Left ventricle myocardium inferior (tissue), 1 donor: Measurements from ENCODE around the gene ABCD1. TPM values are rescaled to one million over a fixed set of nuclear protein-coding genes. Genes with fewer than 3 reads are reported as not detected.

Experiments used
- DNase-seq: peaks from one replicate; pipeline ENCODE4 v3.0.0-alpha.2; 2020
- H3K27ac ChIP-seq: fragments of 200-600 bp; replicated peaks from 2 replicates; pipeline ENCODE4 v1.8.0; 2021
- H3K27me3 ChIP-seq: fragments of 200-600 bp; 2 replicates; pipeline ENCODE4 v1.8.0; 2021; ENCODE audit warnings: low read depth
- H3K36me3 ChIP-seq: fragments of 200-600 bp; 2 replicates; pipeline ENCODE4 v1.8.0; 2021
- H3K4me1 ChIP-seq: fragments of 200-600 bp; 2 replicates; pipeline ENCODE4 v1.8.0; 2021
- H3K4me3 ChIP-seq: fragments of 200-600 bp; 2 replicates; pipeline ENCODE4 v1.8.0; 2021; ENCODE audit warnings: mild to moderate bottlenecking, moderate library complexity
- H3K9me3 ChIP-seq: fragments of 200-600 bp; replicated peaks from 2 replicates; pipeline ENCODE4 v1.8.0; 2021
- CTCF ChIP-seq: fragments of 200-600 bp; IDR thresholded peaks from 2 replicates; pipeline ENCODE4 v1.8.0; 2021; ENCODE audit warnings: antibody characterized with exemption, mild to moderate bottlenecking, borderline replicate concordance
- intact Hi-C: fragments of 100-400 bp; cut with micrococcal nuclease; formaldehyde crosslinking; loops from one replicate; pipeline ENCODE4 v1.11.0; 2022
- total RNA-seq: library from RNA; stranded (reverse); fragmentation: NEBNext Ultra II Directional; extraction: Animal tissue kit (Norgen Biotek cat#: 25700); gene quantifications from one replicate; pipeline ENCODE4 v1.2.1, GENCODE V29; 2021
- donor health status: DM: no; HTN: yes; CAD: no; lungs with severe emphysema.

The ABCD1 gene
- total RNA-seq, 1 donor from 2014 or later: 16.0 TPM

- no peak for TF ChIP-seq CTCF
- Histone ChIP-seq H3K4me1 (peaks cover 6% of the 10 kb centered on the region), H3K27ac (no peak overlapping the region), H3K9me3 (no peaks in the 10 kb centered on the region), H3K36me3 (no peaks in the 10 kb centered on the region), H3K27me3 (no peaks in the 10 kb centered on the region), H3K4me3 (no peak overlapping the region)
- intact Hi-C loops: no loop called here
- DNase-seq: no peak
Observed at GRCh38 chrX:153685751-153686696, 38.6 kb upstream of the ABCD1 start.

- no peak overlapping the region for H3K27ac ChIP-seq
- no peaks in the 10 kb centered on the region for H3K27me3 ChIP-seq
- peaks cover 10% of the 10 kb centered on the region for H3K4me1 ChIP-seq
- DNase-seq: no peak
- TF ChIP-seq CTCF: no peak
- H3K4me3 ChIP-seq: no peak overlapping the region
- no peaks in the 10 kb centered on the region for H3K36me3 ChIP-seq
- H3K9me3 ChIP-seq: no peaks in the 10 kb centered on the region
- intact Hi-C loops: no loop called here
Observed at GRCh38 chrX:153686711-153687110, 37.9 kb upstream of the ABCD1 start.

GRCh38 chrX:153687121-153688039, 37.3 kb upstream of the ABCD1 start, which contains the start of gene SLC6A8:
Gene SLC6A8 (plus strand): TSS chrX:153687926. CDS start chrX:153688575, 649 bp downstream.
- intact Hi-C loops: no loop called here
- Histone ChIP-seq H3K4me1 (peaks cover 11% of the 10 kb centered on the region), H3K27me3 (no peaks in the 10 kb centered on the region), H3K9me3 (no peaks in the 10 kb centered on the region), H3K4me3 (peak within 1 kb of the TSS; percentile 66), H3K36me3 (no peaks in the 10 kb centered on the region), H3K27ac (peak within 1 kb of the TSS; percentile 87)
- TF ChIP-seq CTCF: peak; percentile 53
- peak; percentile 78 for DNase-seq

GRCh38 chrX:153688071-153688470, 36.6 kb upstream of the ABCD1 start:
- Histone ChIP-seq H3K27ac (no peak overlapping the region), H3K4me1 (peaks cover 15% of the 10 kb centered on the region), H3K27me3 (no peaks in the 10 kb centered on the region), H3K9me3 (no peaks in the 10 kb centered on the region), H3K36me3 (no peaks in the 10 kb centered on the region), H3K4me3 (peak overlapping the region; percentile 59)
- no peak for DNase-seq
- intact Hi-C loops: no loop called here
- TF ChIP-seq CTCF: no peak

- H3K27ac ChIP-seq: peak overlapping the region; percentile 87
- H3K4me1 ChIP-seq: peaks cover 15% of the 10 kb centered on the region
- no peak for DNase-seq
- no peak for TF ChIP-seq CTCF
- no peaks in the 10 kb centered on the region for H3K9me3 ChIP-seq
- H3K27me3 ChIP-seq: no peaks in the 10 kb centered on the region
- intact Hi-C loops: no loop called here
- H3K4me3 ChIP-seq: peak overlapping the region; percentile 66
- H3K36me3 ChIP-seq: no peaks in the 10 kb centered on the region
Observed at GRCh38 chrX:153688506-153688905, 36.1 kb upstream of the ABCD1 start.
